Left hindlimb (tissue), 1 donor: ENCODE results near the gene UGP2.
"Not testable (repeated sequence)": the region's sequence is repeated elsewhere in the genome, so short reads cannot be mapped to it uniquely, and the experiment has no call there.

Source experiments
- DNase-seq: peaks from one replicate; pipeline ENCODE4 v3.0.0-alpha.2; 2018

The UGP2 gene

GRCh38 chr2:63899639-63900038 lies 57.9 kb downstream of the UGP2 start:
- no peak for DNase-seq

- DNase-seq = no peak
Observed at GRCh38 chr2:63902149-63902548, 60.5 kb downstream of the UGP2 start.

GRCh38 chr2:63903003-63903402 lies 61.3 kb downstream of the UGP2 start:
- DNase-seq = no peak

GRCh38 chr2:63914311-63914710 lies 72.6 kb downstream of the UGP2 start:
- no peak for DNase-seq

GRCh38 chr2:63926815-63927214 lies 85.1 kb downstream of the UGP2 start:
- DNase-seq = no peak

GRCh38 chr2:63932104-63932503 lies 90.4 kb downstream of the UGP2 start:
- not testable (repeated sequence) for DNase-seq
